Retina (tissue), 1 donor: ENCODE measurements around the gene DKKL1.
"Not testable (repeated sequence)": the region's sequence is repeated elsewhere in the genome, so short reads cannot be mapped to it uniquely, and the experiment has no call there.

ENCODE experiments used
- DNase-seq: peaks from one replicate; pipeline ENCODE4 v3.0.0-alpha.2; 2016

Gene DKKL1

DNA sequence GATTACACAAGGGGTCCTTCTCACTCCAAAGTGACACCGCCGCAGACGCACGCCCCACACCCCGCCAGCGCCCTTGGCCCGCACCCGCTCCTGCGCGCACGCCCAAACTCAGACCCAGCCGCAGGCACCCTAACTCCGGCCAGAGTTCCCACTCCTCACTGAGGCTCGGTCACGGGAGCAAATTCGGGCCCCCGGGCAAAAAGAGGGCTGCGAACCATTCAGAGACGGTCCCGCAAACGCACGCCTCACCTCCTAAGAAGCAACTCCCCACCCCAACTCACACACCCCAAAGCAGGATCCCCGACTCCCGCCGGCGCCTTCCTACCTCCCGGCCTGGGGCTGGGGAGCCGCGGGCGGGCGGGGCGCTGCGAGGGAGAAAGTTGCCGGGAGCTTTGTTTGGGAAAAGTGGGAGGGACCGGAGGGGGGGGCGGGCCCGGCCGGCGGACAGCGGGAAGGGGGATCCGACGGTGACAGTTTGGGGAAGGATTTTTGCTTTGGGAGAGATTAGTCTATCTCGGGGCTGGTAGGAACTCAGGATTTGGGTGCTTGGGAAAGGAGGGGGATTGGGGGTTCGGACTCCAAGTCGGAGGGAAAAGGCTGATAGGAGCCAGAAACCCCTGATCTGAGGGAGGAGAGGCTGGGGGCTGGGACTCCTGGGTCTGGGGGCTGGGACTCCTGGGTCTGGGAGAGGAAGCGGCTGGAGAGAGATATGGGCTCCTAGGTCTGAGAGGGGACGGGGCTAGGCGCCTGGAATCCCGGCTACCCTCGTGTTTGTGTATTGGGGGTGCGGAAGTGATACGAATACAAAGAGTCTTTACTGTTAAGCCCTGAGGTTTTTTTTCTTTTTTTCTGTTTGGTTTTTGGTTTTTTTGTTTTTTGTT lies 1.4 kb upstream of the DKKL1 start, which contains the start of gene TEAD2:
TSS of gene TEAD2 (minus strand) at position 369 of the 881 bp plus-strand sequence. CDS start 2,341 bp downstream, outside the sequence.
- DNase-seq = peak; percentile 78

DNA sequence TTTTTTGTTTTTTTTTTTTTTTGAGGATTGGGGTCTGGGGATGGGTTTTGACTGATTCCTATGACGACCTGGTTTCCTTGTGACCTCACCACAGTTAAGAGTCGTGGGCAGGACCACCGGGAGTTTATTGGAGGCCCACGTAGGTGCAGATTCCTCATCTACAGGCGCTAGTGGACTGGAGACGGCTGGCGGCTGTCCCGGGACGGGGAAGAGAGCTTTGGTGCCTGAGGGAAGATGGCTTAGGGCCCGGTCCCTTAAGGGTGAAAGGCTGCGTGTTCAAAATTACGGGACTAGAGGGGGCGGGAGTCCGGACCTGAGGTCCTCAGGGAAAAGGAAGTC lies 779 bp upstream of the DKKL1 start:
- no peak for DNase-seq

DNA sequence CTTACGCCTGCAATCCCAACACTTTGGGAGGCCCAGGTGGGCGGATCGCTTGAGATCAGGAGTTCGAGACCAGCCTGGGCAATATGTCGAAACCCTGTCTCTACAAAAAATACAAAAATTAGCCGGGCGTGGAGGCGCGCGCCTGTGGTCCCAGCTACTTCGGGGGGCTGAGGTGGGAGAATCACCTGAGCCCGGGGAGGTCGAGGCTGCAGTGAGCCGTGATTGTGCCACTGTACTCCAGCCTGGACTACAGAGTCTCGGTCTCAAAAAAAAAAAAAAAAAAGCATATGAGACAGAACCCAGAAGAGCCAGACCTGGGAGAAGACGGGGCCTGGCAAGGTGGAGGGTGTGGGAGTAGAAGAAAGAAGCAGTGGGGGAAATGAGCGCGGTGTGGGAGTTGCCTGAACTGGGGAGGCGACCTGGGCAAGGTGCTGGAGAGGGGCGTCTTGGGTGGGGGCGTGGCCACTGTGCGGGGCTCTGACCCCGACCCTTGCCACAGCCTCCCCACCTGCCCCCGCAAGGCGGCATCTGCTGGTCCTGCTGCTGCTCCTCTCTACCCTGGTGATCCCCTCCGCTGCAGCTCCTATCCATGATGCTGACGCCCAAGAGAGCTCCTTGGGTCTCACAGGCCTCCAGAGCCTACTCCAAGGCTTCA lies 533 bp downstream of the DKKL1 start:
- no peak for DNase-seq

DNA sequence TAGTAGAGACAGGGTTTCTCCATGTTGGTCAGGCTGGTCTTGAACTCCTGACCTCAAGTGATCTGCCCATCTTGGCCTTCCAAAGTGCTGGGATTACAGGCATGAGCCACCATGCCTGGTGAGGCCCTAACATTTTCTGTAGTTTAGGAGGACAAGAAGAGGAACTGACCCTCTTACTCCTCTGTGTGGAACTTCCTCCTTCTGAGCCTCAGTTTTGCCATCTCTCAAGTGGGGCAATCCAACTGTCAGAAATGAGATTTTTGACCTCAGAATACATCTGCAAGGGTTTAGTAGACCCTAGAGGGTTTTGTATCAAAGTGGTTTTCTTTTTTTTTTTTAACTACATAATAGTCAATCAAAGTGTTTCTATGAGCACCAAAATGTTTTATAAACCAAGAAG lies 2.4 kb downstream of the DKKL1 start:
- DNase-seq = no peak

DNA sequence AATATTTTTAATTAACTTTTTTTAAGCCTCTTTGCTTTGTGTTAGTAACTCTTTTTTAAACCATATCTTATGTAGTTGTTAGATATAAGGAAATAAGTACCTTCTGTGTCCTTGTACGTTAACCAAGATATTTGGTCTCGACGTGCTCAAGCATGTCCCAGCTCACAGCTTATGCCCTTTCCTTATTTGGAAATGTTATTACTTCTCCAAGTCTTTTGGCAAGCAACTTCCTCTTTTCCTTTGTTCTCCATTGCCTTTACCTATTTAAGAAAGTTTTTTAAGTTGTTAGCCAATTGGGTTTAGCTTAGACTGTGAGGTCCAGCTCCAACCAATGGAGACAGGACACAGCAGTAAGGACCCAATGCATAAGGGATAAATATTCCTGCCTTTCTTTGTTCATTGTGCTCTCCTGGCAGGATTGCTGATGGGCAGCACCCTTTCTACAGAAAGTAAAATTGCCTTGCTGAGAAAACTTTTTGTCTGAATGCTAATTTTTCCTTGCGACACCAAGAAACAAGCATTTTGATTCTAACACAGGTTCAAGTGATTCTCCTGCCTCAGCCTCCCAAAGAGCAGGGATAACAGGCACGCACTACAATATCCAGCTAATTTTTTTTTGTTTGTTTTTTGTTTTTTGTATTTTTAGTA lies 5.2 kb downstream of the DKKL1 start:
- DNase-seq = no peak

DNA sequence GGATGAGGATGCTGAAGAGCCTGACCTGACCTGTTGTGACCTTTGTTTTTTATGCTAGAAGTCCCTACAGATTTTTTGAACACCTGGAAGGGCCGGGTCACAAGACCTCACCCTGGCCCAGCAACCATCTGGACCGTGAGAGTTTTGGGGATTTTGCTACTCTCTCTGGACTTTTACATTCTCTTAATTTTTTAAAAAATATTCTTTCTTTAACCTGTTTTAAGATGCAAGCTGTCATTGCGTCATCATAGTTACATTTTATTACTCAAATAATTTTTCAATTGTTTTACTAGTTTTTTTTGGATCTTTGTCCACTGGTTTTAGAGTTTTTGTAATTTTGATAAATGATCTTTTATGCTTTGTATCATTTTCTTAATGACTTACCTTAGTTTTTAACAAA lies 7.5 kb downstream of the DKKL1 start:
- DNase-seq = no peak

DNA sequence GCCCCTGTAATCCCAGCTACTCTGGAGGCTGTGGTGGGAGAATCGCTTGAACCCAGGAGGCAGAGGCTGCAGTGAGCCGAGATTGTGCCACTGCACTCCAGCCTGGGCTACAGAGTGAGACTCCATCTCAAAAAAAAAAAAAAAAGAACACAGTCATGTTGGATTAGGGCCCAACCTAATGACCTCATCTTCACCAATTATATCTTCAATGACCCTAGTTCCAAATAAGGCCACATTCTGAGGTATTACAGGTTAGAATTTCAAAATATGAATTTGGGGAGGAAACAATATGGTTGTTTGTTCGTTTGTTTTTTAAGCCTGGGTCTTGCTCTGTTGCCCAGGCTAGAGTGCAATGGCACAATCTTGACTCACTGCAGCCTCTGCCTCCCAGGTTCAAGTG lies 9.5 kb downstream of the DKKL1 start:
- not testable (repeated sequence) for DNase-seq

DNA sequence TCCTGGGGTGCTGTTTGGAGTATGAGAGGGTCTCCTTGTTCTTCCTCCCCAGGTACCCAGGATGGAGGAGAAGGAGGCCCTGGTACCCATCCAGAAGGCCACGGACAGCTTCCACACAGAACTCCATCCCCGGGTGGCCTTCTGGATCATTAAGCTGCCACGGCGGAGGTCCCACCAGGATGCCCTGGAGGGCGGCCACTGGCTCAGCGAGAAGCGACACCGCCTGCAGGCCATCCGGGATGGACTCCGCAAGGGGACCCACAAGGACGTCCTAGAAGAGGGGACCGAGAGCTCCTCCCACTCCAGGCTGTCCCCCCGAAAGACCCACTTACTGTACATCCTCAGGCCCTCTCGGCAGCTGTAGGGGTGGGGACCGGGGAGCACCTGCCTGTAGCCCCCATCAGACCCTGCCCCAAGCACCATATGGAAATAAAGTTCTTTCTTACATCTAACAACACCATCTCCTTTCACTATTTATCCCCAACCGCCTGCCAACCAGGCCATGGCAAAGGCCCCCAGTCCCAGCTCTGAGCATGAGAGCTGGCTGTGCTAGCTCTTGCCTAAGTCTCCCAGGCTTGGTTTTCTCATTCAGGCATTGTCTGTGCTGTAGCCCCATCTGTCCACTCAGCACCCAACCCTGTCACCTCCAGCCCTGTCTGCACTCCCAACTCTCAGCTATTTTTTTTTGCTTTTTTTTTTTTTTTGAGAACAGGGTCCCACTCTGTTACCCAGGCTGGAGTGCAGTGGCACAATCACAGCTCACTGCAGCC lies 11.2 kb downstream of the DKKL1 start:
- DNase-seq = no peak

DNA sequence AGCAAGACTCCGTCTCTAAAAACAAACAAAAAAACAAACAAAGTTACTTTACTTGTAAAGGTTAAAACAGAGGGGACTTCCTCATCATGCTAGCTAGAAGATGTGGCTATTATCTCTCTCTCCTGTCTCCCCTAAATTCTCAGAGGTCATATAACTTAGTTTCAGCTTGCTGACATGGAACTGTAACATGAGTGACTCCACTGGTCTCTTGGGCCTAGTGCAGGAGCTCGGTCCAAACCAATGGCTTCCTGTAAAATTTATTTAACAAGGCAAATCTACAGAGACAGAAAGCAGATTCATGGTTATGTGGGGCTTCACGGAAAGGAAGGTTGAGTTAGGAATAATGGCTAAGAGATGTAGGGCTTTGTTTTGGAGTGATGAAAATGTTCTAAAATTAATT lies 14.8 kb downstream of the DKKL1 start:
- no peak for DNase-seq

DNA sequence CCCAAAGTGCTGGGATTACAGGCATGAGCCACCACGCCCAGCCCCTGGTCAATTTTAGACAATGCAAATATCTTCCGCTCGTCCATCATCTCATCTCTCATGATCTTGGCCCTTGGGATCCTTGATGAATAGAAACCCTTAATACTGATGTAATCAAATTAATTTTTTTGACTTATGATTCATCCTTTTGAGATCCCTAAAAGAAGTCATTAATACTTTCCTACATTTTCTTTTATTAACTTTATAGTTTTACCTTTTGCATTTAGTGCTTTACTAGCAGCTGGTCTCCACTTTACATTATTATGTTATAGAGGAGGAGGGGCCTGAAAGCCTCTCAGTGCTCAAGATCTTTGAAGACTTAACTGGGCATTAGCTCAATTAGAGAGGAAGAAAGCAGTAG lies 16.7 kb downstream of the DKKL1 start:
- DNase-seq = no peak

DNA sequence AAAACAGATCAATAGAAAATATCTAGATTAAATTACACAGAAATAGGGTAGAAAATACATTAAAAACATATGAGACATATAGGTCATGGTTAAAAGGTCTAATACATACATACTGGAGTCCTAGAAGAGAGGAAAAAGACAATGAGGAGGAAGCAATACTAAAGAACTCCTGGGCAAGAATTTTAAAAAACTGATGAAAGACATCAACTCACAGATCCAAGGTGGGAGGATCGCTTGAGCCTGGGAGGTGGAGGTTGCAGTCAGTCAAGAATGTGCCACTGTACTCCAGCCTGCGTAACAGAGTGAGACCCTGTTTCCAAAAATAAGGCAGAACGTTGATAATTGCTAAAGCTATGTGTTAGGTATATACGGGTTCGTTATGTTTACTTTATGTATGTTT lies 19.0 kb downstream of the DKKL1 start:
- DNase-seq = no peak

DNA sequence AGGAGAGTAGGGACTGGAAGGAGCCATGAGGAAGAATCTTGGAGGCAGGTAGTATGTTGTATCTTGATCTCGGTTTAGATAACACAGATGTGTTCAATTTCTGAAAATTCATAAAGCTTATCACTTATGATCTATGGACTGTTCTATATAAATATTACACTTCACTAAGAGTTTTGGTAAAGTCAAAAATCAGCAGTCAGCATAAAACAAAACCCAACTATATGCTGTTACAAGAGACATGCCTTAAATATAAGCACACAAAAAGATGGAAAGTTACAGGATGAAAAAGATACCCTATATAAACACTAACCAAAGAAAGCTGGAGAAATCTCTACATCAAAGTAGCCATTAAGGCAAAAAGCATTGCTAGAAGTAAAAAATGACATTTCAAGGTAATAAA lies 19.9 kb downstream of the DKKL1 start:
- no peak for DNase-seq

DNA sequence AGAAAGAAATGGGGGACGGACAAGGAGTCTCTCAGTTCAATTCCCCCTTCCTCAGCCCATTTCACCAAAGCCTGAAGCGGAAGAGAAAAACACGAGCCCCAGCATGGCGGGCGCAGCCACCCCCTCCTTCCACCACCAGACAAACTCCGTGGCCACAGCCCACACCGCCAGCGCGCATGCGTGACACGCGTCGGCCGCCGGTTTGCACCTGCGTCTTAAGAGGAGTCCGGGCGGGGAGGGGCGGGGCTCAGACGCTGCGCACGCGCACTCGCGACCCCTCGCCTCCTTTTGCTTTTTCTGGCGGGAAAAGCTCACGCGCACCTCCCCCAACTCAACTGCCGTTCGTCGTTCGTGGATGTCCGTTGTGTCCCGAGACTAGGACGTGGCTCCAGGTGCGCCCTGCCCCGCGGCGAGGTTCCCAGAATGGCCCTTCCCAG lies 24.3 kb downstream of the DKKL1 start, which contains the start of gene KASH5:
TSS of gene KASH5 (plus strand) at position 314 of the 437 bp plus-strand sequence. CDS start 2,635 bp downstream, outside the sequence.
- no peak for DNase-seq

DNA sequence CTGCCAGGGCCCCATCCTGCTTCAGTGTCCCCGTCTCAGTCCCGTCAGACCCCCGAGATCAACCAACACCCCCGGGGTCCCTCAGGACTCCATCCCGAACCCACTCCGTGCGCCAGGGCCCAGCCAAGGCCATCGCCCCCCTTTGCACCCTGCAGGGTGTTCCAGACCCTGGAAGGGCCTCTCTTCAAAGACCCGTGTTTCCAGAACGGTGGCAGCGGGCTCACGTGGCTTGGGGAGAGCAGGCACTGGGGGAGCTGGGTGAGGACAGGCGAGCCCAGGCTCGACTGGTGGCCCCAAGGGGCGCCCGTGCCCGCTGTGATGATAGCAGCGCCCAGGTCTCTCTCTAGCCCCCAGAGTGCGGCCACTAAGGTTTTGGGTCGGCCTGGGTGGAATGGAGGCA lies 25.7 kb downstream of the DKKL1 start:
- no peak for DNase-seq

DNA sequence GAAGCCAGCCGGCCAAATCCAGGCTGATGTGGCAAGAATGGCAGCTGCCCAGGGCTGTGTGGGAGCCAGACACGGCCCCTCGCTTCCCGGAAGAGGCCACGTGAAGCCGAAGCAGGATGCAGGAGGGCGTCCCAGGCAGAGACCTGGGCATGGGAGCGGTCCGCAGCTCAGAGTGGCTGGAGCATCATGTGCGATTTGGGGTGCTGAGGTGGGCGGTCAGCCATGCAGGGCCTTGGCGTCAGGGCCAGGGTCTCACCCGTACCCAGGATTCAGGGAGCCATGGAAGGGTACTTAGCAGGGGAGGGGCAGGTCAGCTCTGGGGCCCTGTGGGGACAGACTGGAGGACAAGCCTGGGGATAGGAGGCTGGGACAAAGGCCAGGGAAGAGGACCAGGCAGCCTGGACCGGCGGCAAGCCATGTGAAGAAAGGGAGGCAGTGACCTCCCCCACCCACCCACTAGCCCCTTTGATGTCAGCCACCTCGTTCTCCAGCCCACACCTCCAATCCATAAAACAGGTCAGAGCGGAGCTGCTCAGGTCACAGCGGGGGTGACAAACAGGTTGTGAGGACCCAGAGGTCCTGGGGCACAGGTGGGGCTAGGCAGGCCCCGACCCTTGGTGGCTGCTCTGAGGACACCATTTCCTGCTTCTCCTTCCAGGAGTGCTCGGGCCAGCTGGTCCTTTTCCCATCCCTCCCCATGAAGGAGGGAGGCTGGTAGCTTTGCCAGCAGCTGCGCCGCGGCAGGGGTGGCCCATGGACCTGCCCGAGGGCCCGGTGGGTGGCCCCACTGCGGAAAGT lies 26.7 kb downstream of the DKKL1 start:
- DNase-seq = no peak

DNA sequence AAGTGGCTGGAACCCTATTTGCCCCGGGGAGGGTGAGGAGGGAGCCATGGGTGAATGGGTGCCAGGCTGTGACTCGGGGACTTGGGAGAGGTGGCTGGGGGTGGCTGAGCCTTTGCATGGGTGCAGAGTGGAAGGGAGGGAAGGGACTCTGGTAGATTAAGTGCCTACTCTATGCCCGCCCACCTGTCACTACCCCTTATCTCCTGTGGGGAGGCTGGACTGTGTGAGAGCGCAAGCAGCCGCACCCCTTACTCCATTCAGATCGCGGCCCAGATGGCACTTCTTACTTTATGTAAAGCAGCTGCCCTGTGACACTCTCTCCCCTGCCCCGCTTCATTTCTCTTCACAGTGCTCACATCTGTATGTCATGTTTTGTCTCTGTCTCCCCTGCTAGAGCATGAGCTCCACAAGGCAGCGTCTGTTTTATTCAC lies 27.3 kb downstream of the DKKL1 start:
- DNase-seq = no peak

DNA sequence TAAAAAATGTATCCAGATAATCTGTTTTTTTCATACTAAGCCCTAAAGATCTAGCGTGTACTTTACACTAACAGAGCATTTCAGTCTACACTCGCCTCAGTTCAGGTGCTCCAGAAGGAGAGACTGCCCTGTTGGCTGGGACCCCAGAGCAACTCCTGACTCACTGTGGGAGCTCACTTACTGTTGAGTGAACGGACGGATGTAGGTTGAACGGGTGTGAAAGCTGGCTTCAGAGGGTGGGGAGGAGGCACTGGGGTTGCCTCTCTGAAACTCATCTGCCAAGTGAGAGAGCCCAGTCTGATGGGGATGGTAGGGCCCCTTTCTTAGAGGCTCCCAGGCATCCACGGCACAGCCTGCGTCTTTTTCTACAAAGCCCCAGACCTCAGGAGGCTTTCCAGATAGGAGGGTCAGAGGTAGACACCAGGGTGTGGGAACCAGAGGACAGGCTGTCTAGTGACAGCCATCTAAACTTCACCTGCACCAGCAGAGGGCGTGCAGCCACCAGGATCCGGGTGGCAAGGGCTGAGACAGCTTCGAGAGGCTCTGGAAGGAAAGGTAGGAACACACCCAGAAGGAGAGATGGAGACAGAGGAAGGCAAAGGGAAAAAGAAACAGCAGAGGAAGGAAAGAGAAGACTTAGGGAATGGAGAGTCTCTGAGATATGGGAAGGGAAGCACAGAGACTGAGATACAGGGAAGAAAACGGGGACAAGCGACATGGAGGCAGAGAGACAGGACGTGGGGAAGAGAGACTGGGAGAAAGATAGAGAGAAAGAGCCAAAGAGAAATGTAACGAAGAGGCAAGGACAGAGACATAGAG lies 28.1 kb downstream of the DKKL1 start:
- peak; percentile 80 for DNase-seq

DNA sequence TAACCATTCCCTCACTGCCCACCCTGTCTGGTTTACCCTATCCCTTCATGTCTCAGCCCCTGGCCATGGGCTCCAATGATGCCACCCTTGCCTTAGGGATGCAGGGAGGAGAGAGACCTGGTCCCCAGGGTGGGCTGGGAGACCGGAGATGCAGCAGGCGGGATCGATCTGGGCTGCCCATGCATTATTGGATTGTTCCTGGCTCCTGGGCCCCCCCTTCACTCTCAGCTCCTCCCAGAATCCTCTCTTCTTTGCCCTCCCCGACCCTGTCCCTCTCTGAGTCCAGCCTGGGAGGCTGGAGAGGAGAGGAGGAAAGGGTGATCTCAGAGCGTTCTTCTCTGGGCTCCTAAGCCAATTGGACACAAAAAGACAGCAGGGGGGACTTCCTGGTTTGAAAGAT lies 30.2 kb downstream of the DKKL1 start:
- peak; percentile 33 for DNase-seq

DNA sequence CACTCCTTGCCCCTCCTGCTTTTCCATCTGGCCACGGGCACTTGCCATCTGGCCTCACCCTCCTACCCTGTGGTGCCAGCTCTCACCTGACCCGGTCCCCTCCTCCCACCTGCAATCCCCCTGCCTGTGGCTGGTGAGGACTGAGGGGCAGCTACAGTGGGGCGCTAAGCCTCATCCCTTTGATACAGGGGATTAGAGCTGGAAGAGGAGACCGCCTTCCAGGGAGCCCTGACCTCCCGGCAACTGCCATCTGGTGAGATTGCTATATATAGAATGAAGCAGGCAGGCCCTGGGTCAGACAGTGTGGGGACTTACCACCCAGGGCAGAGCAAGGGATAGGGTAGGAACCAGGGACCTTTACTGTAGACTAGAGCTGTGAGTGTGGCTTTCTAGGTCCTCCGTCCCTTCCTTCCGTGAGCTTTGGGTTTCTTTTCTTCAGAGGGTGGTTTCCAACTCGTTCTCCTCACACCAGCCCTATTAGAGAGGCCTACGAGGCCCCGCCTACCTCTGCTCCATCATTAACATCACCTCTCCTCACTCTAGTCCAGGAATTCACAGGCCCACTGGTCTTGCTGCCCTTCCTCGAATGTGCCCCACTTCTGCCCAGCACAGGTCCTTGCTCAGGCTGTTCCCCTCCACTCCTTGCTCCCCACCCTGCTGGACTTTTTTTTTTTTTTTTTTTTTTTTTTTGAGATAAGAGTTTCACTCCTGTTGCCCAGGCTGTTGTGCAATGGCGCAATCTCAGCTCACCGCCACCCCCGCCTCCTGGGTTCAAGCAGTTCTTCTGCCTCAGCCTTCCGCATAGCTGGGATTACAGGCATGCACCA lies 32.1 kb downstream of the DKKL1 start:
- DNase-seq = no peak
